HEK293 (cell line): ENCODE measurements around the gene KDM6A.

Source experiments
- CTCF ChIP-seq: fragments of 450-650 bp; formaldehyde crosslinking; IDR thresholded peaks from 2 replicates; pipeline ENCODE4 v1.5.1; 2016; ENCODE audit warnings: missing biosample characterization, missing genetic modification characterization
- PATZ1 ChIP-seq: fragments of 450-650 bp; formaldehyde crosslinking; IDR thresholded peaks from 2 replicates; pipeline ENCODE4 v1.5.1; 2016; ENCODE audit warnings: missing biosample characterization, missing genetic modification characterization
- ZNF24 ChIP-seq: fragments of 450-650 bp; formaldehyde crosslinking; IDR thresholded peaks from 2 replicates; pipeline ENCODE4 v1.5.1; 2016; ENCODE audit warnings: missing biosample characterization, missing genetic modification characterization

GRCh38 chrX:45142185-45142584 is 269.2 kb downstream of the KDM6A start:
- no peak for TF ChIP-seq CTCF (tag by site-specific recombination)
- no peak for TF ChIP-seq ZNF24 (tag by site-specific recombination)
- no peak for TF ChIP-seq PATZ1 (tag by site-specific recombination)
